Left ventricle myocardium inferior (tissue), 1 donor: Measurements from ENCODE around the gene EIPR1. TPM values are rescaled to one million over a fixed set of nuclear protein-coding genes. Genes with fewer than 3 reads are reported as not detected.

Experiments
- DNase-seq: peaks from one replicate; pipeline ENCODE4 v3.0.0-alpha.2; 2020
- H3K27ac ChIP-seq: fragments of 200-600 bp; replicated peaks from 2 replicates; pipeline ENCODE4 v1.8.0; 2021
- H3K27me3 ChIP-seq: fragments of 200-600 bp; 2 replicates; pipeline ENCODE4 v1.8.0; 2021; ENCODE audit warnings: low read depth
- H3K36me3 ChIP-seq: fragments of 200-600 bp; 2 replicates; pipeline ENCODE4 v1.8.0; 2021
- H3K4me1 ChIP-seq: fragments of 200-600 bp; 2 replicates; pipeline ENCODE4 v1.8.0; 2021
- H3K4me3 ChIP-seq: fragments of 200-600 bp; 2 replicates; pipeline ENCODE4 v1.8.0; 2021; ENCODE audit warnings: mild to moderate bottlenecking, moderate library complexity
- H3K9me3 ChIP-seq: fragments of 200-600 bp; replicated peaks from 2 replicates; pipeline ENCODE4 v1.8.0; 2021
- CTCF ChIP-seq: fragments of 200-600 bp; IDR thresholded peaks from 2 replicates; pipeline ENCODE4 v1.8.0; 2021; ENCODE audit warnings: antibody characterized with exemption, mild to moderate bottlenecking, borderline replicate concordance
- intact Hi-C: fragments of 100-400 bp; cut with micrococcal nuclease; formaldehyde crosslinking; loops from one replicate; pipeline ENCODE4 v1.11.0; 2022
- total RNA-seq: library from RNA; stranded (reverse); fragmentation: NEBNext Ultra II Directional; extraction: Animal tissue kit (Norgen Biotek cat#: 25700); gene quantifications from one replicate; pipeline ENCODE4 v1.2.1, GENCODE V29; 2021
- donor health status: DM: no; HTN: yes; CAD: no; lungs with severe emphysema.

EIPR1 gene
- total RNA-seq, 1 donor from 2014 or later: 12.2 TPM

- DNase-seq: no peak
- Histone ChIP-seq H3K27me3 (no peaks in the 10 kb centered on the region), H3K4me3 (no peak overlapping the region), H3K27ac (no peak overlapping the region), H3K36me3 (peaks cover 62% of the 10 kb centered on the region), H3K9me3 (no peaks in the 10 kb centered on the region), H3K4me1 (no peaks in the 10 kb centered on the region)
- intact Hi-C loops: no loop called here
- no peak for TF ChIP-seq CTCF
Measured at GRCh38 chr2:3389193-3389592, 11.6 kb upstream of the EIPR1 start.

GRCh38 chr2:3388412-3388738 is 10.8 kb upstream of the EIPR1 start:
- intact Hi-C loops: no loop called here
- H3K36me3 ChIP-seq: peaks cover 55% of the 10 kb centered on the region
- H3K9me3 ChIP-seq: no peaks in the 10 kb centered on the region
- H3K4me3 ChIP-seq: no peak overlapping the region
- no peak overlapping the region for H3K27ac ChIP-seq
- H3K27me3 ChIP-seq: no peaks in the 10 kb centered on the region
- H3K4me1 ChIP-seq: no peaks in the 10 kb centered on the region
- TF ChIP-seq CTCF: no peak
- no peak for DNase-seq

- Histone ChIP-seq H3K4me3 (no peak overlapping the region), H3K4me1 (no peaks in the 10 kb centered on the region), H3K27ac (no peak overlapping the region), H3K36me3 (peaks cover 50% of the 10 kb centered on the region), H3K27me3 (no peaks in the 10 kb centered on the region), H3K9me3 (no peaks in the 10 kb centered on the region)
- DNase-seq: no peak
- no peak for TF ChIP-seq CTCF
- intact Hi-C loops: no loop called here
Measured at GRCh38 chr2:3387644-3388411, 10.2 kb upstream of the EIPR1 start.

- DNase-seq: no peak
- H3K36me3 ChIP-seq: peaks cover 52% of the 10 kb centered on the region
- no peak overlapping the region for H3K4me3 ChIP-seq
- H3K27ac ChIP-seq: no peak overlapping the region
- H3K4me1 ChIP-seq: peaks cover 3% of the 10 kb centered on the region
- H3K9me3 ChIP-seq: no peaks in the 10 kb centered on the region
- no peak for TF ChIP-seq CTCF
- intact Hi-C loops: no loop called here
- no peaks in the 10 kb centered on the region for H3K27me3 ChIP-seq
Measured at GRCh38 chr2:3387011-3387410, 9.4 kb upstream of the EIPR1 start.

GRCh38 chr2:3386448-3386958 is 8.9 kb upstream of the EIPR1 start:
- H3K27ac ChIP-seq: no peak overlapping the region
- TF ChIP-seq CTCF: no peak
- H3K27me3 ChIP-seq: no peaks in the 10 kb centered on the region
- no peaks in the 10 kb centered on the region for H3K9me3 ChIP-seq
- H3K4me3 ChIP-seq: no peak overlapping the region
- peaks cover 49% of the 10 kb centered on the region for H3K36me3 ChIP-seq
- intact Hi-C loops: no loop called here
- H3K4me1 ChIP-seq: peaks cover 8% of the 10 kb centered on the region
- no peak for DNase-seq
